HEK293 (cell line): Measurements from ENCODE around the gene MLLT10.

ENCODE experiments used
- CTCF ChIA-PET: fragments of 350-600 bp; formaldehyde crosslinking; extraction: SDS; loops from one replicate; lab custom pipeline; 2021; ENCODE audit warnings: antibody characterized with exemption; lab: Yijun Ruan, JAX
- POLR2A ChIA-PET: fragments of 300-600 bp; formaldehyde crosslinking; extraction: SDS; loops from one replicate; lab custom pipeline; 2020; ENCODE audit warnings: antibody characterized with exemption, inconsistent platforms; lab: Yijun Ruan, JAX
- H3K27ac ChIP-seq: fragments of 200-500 bp; sonication (Bioruptor generic); 2 replicates; pipeline ENCODE4 v1.5.1; 2014; ENCODE audit warnings: low read depth, low read length, control low read depth, inconsistent platforms; ENCODE audit errors: extremely low read depth
- H3K36me3 ChIP-seq, 2 experiments: fragments of 200-500 bp in 1 of 2; sonication (Bioruptor generic) in 1 of 2; 1 replicate in 1 of 2; 2 replicates in 1 of 2; pipeline ENCODE4 v1.5.1; 2014 to 2017; ENCODE audit warnings: inconsistent platforms in 2 of 2, low read length in 2 of 2; ENCODE audit not compliant: control insufficient read depth in 2 of 2, insufficient read depth in 1 of 2
- H3K4me1 ChIP-seq: fragments of 200-500 bp; sonication (Bioruptor generic); 2 replicates; pipeline ENCODE4 v1.5.1; 2014; ENCODE audit warnings: mild to moderate bottlenecking, low read length, inconsistent platforms; ENCODE audit not compliant: control insufficient read depth, insufficient read depth
- H3K4me3 ChIP-seq: 2 replicates; pipeline ENCODE4 v1.5.1; 2011; ENCODE audit warnings: low read depth, mild to moderate bottlenecking, control low read depth, low read length, moderate library complexity
- H3K9me3 ChIP-seq: fragments of 200-500 bp; sonication (Bioruptor generic); 2 replicates; pipeline ENCODE4 v1.5.1; 2014; ENCODE audit warnings: low read depth, low read length, inconsistent platforms; ENCODE audit not compliant: control insufficient read depth, insufficient read depth
- KLF9 ChIP-seq: fragments of 450-650 bp; formaldehyde crosslinking; IDR thresholded peaks from 2 replicates; pipeline ENCODE4 v1.5.1; 2016; ENCODE audit warnings: missing biosample characterization, missing genetic modification characterization, low read depth
- MZF1 ChIP-seq: fragments of 450-650 bp; formaldehyde crosslinking; IDR thresholded peaks from 2 replicates; pipeline ENCODE4 v1.5.1; 2017; ENCODE audit warnings: missing biosample characterization, missing genetic modification characterization, borderline replicate concordance
- SCRT1 ChIP-seq: fragments of 450-650 bp; formaldehyde crosslinking; IDR thresholded peaks from 2 replicates; pipeline ENCODE4 v1.5.1; 2016; ENCODE audit warnings: missing biosample characterization, missing genetic modification characterization, borderline replicate concordance
- WT1 ChIP-seq: fragments of 450-650 bp; formaldehyde crosslinking; IDR thresholded peaks from 2 replicates; pipeline ENCODE4 v1.5.1; 2016; ENCODE audit warnings: missing biosample characterization, missing genetic modification characterization
- YY2 ChIP-seq: fragments of 450-650 bp; formaldehyde crosslinking; IDR thresholded peaks from 2 replicates; pipeline ENCODE4 v1.5.1; 2016; ENCODE audit warnings: missing biosample characterization, missing genetic modification characterization
- ZBTB1 ChIP-seq: fragments of 450-650 bp; formaldehyde crosslinking; IDR thresholded peaks from 2 replicates; pipeline ENCODE4 v1.5.1; 2016; ENCODE audit warnings: missing biosample characterization, missing genetic modification characterization
- ZBTB11 ChIP-seq: fragments of 450-650 bp; formaldehyde crosslinking; conservative IDR thresholded peaks from 2 replicates; pipeline ENCODE4 v1.5.1; 2016; ENCODE audit warnings: low read depth, missing biosample characterization, missing genetic modification characterization
- ZBTB6 ChIP-seq: fragments of 450-650 bp; formaldehyde crosslinking; IDR thresholded peaks from 2 replicates; pipeline ENCODE4 v1.5.1; 2017; ENCODE audit warnings: missing biosample characterization, missing genetic modification characterization
- ZBTB8A ChIP-seq: fragments of 450-650 bp; formaldehyde crosslinking; IDR thresholded peaks from 2 replicates; pipeline ENCODE4 v1.5.1; 2016; ENCODE audit warnings: missing biosample characterization, missing genetic modification characterization
- ZNF169 ChIP-seq: fragments of 450-650 bp; formaldehyde crosslinking; IDR thresholded peaks from 2 replicates; pipeline ENCODE4 v1.5.1; 2016; ENCODE audit warnings: missing biosample characterization, missing genetic modification characterization
- ZNF2 ChIP-seq: fragments of 450-650 bp; formaldehyde crosslinking; IDR thresholded peaks from 2 replicates; pipeline ENCODE4 v1.5.1; 2016; ENCODE audit warnings: missing biosample characterization, missing genetic modification characterization
- ZNF214 ChIP-seq: fragments of 450-650 bp; formaldehyde crosslinking; IDR thresholded peaks from 2 replicates; pipeline ENCODE4 v1.5.1; 2017; ENCODE audit warnings: missing biosample characterization, mild to moderate bottlenecking, missing genetic modification characterization, borderline replicate concordance
- ZNF274 ChIP-seq, 2 experiments: fragments of 200-500 bp in 1 of 2; fragments of 450-650 bp in 1 of 2; sonication (Bioruptor generic) in 1 of 2; formaldehyde crosslinking in 1 of 2; IDR thresholded peaks; 2 replicates each; pipeline versions ENCODE4 v1.5.1 to v1.6.1; 2014 to 2016; ENCODE audit warnings: borderline replicate concordance in 1 of 2, inconsistent platforms in 1 of 2, low read length in 1 of 2, missing biosample characterization in 1 of 2, missing genetic modification characterization in 1 of 2
- ZNF280C ChIP-seq: fragments of 450-650 bp; formaldehyde crosslinking; IDR thresholded peaks from 2 replicates; pipeline ENCODE4 v1.5.1; 2016; ENCODE audit warnings: missing biosample characterization, missing genetic modification characterization
- ZNF311 ChIP-seq: fragments of 450-650 bp; formaldehyde crosslinking; IDR thresholded peaks from 2 replicates; pipeline ENCODE4 v1.5.1; 2017; ENCODE audit warnings: missing biosample characterization, missing genetic modification characterization, borderline replicate concordance
- ZNF513 ChIP-seq: fragments of 450-650 bp; IDR thresholded peaks from 2 replicates; pipeline ENCODE4 v1.5.1; 2018; ENCODE audit warnings: missing biosample characterization, missing genetic modification characterization
- ZNF530 ChIP-seq: fragments of 450-650 bp; formaldehyde crosslinking; IDR thresholded peaks from 2 replicates; pipeline ENCODE4 v1.5.1; 2016; ENCODE audit warnings: low read depth, missing biosample characterization, missing genetic modification characterization
- ZNF600 ChIP-seq: fragments of 450-650 bp; formaldehyde crosslinking; IDR thresholded peaks from 2 replicates; pipeline ENCODE4 v1.5.1; 2016; ENCODE audit warnings: missing biosample characterization, missing genetic modification characterization
- ZNF623 ChIP-seq: fragments of 450-650 bp; formaldehyde crosslinking; IDR thresholded peaks from 2 replicates; pipeline ENCODE4 v1.5.1; 2016; ENCODE audit warnings: missing biosample characterization, missing genetic modification characterization
- ZNF624 ChIP-seq: fragments of 450-650 bp; formaldehyde crosslinking; IDR thresholded peaks from 2 replicates; pipeline ENCODE4 v1.5.1; 2017; ENCODE audit warnings: missing biosample characterization, missing genetic modification characterization
- ZNF645 ChIP-seq: fragments of 450-650 bp; formaldehyde crosslinking; IDR thresholded peaks from 2 replicates; pipeline ENCODE4; 2016; ENCODE audit warnings: missing biosample characterization, missing genetic modification characterization
- ZNF658 ChIP-seq: fragments of 450-650 bp; formaldehyde crosslinking; IDR thresholded peaks from 2 replicates; pipeline ENCODE4; 2016; ENCODE audit warnings: missing biosample characterization, missing genetic modification characterization
- ZNF664 ChIP-seq: fragments of 450-650 bp; formaldehyde crosslinking; IDR thresholded peaks from 2 replicates; pipeline ENCODE4 v1.5.1; 2016; ENCODE audit warnings: missing biosample characterization, missing genetic modification characterization
- ZNF791 ChIP-seq: fragments of 450-650 bp; formaldehyde crosslinking; IDR thresholded peaks from 2 replicates; pipeline ENCODE4 v1.5.1; 2016; ENCODE audit warnings: missing biosample characterization, missing genetic modification characterization

Gene MLLT10

GRCh38 chr10:21634599-21635365, 100.8 kb downstream of the MLLT10 start:
- no peak overlapping the region for H3K27ac ChIP-seq
- no peaks in the 10 kb centered on the region for H3K9me3 ChIP-seq
- H3K4me1 ChIP-seq, result peaks cover 3% of the 10 kb centered on the region; the same call in 1 of the 2 replicates
- TF ChIP-seq ZNF658 (tag by site-specific recombination) (no peak), ZNF623 (tag by site-specific recombination) (no peak), ZNF664 (no peak), SCRT1 (tag by site-specific recombination) (no peak), ZNF169 (tag by site-specific recombination) (no peak), ZNF280C (tag by site-specific recombination) (no peak), ZNF2 (tag by site-specific recombination) (no peak), ZNF624 (tag by site-specific recombination) (no peak), KLF9 (tag by site-specific recombination) (no peak), ZNF791 (tag by site-specific recombination) (no peak), ZBTB6 (no peak)
- POLR2A ChIA-PET, result no interaction called here
- no peak overlapping the region for H3K4me3 ChIP-seq
- CTCF ChIA-PET, result interaction anchor here (0.5 to 0.6 kb wide), 2 partner anchors 12 to 94 kb away, joined by 3 to 4 read pairs; no protein-coding TSS in a partner anchor
- peaks cover 0 to 21% of the 10 kb centered on the region in 2 experiments; a peak in 2 of 3 replicates for H3K36me3 ChIP-seq

- peaks cover 0 to 13% of the 10 kb centered on the region in 2 experiments; a peak in 2 of 3 replicates for H3K36me3 ChIP-seq
- H3K9me3 ChIP-seq, result no peaks in the 10 kb centered on the region
- peaks cover 3% of the 10 kb centered on the region; the same call in 1 of the 2 replicates for H3K4me1 ChIP-seq
- H3K27ac ChIP-seq, result no peak overlapping the region
- TF ChIP-seq ZNF513 (tag by site-specific recombination), result no peak
- no peak for TF ChIP-seq ZBTB8A (tag by site-specific recombination)
- no peak for TF ChIP-seq ZBTB1 (tag by site-specific recombination)
- TF ChIP-seq ZNF311 (tag by site-specific recombination), result no peak
- no peak for TF ChIP-seq ZNF274 (IDR thresholded peaks at IDR 0.05; ENCODE audit: low read length)
- no peak for TF ChIP-seq ZNF274 (tag by site-specific recombination; IDR thresholded peaks at IDR 0.05; ENCODE audit: borderline replicate concordance)
- TF ChIP-seq WT1 (tag by site-specific recombination), result no peak
- no peak for TF ChIP-seq ZNF791 (tag by site-specific recombination)
- TF ChIP-seq ZNF645 (tag by site-specific recombination), result no peak
- no peak for TF ChIP-seq ZBTB11 (tag by site-specific recombination)
- TF ChIP-seq ZNF214 (tag by site-specific recombination), result no peak
- no peak for TF ChIP-seq ZNF530 (tag by site-specific recombination)
- no peak for TF ChIP-seq ZNF600
- no peak for TF ChIP-seq MZF1 (tag by site-specific recombination)
- no peak for TF ChIP-seq YY2 (tag by site-specific recombination)
- CTCF ChIA-PET, result interaction anchor here (1.1 kb wide), 1 partner anchor 94 kb away, joined by 3 read pairs; no protein-coding TSS in a partner anchor
- H3K4me3 ChIP-seq, result no peak overlapping the region
- POLR2A ChIA-PET, result no interaction called here
These were observed 103.8 kb downstream of the MLLT10 start for GRCh38 chr10:21637795-21638194.
